Measurements from ENCODE around the gene SHD. TPM values are rescaled to one million over a fixed set of nuclear protein-coding genes. Genes with fewer than 3 reads are reported as not detected.

Gene SHD
- total and polyA plus RNA-seq, 2 donors (not counting 3 experiments of a cell fraction or from before 2014, with no cell fraction given) = not detected

GRCh38 chr19:4246767-4247593 lies 32.1 kb upstream of the SHD start, which contains the start of gene YJU2:
YJU2 (plus strand) TSS chr19:4247080; CDS start chr19:4247147, 67 bp downstream.
- DNase-seq (ENCODE audit: low read depth, low spot score) (peak; percentile 99), FAIRE-seq (peak; percentile 99)
- Histone ChIP-seq H3K9me1 (replicated peaks; ENCODE audit: control insufficient read depth, extremely low read depth, insufficient read depth, low read length) (no peaks in the 10 kb centered on the region), H2AFZ (ENCODE audit: low read depth, low read length) (peak within 1 kb of the TSS; percentile 79), H3K36me3 (ENCODE audit: control insufficient read depth in 2 of 2, extremely low read depth in 1 of 2, insufficient read depth in 2 of 2, low read length in 2 of 2) (peaks cover 8 to 14% of the 10 kb centered on the region in 2 experiments), H3K4me3 (replicated peaks in 1 of 3; ENCODE audit: insufficient read depth in 1 of 3, low read depth in 1 of 3, low read length in 3 of 3) (peak within 1 kb of the TSS; percentile 43 to 86 (median 75)), H3K27ac (ENCODE audit: insufficient read depth, low read depth, low read length) (peak within 1 kb of the TSS; percentile 97), H3K9ac (replicated peaks; ENCODE audit: extremely low read depth, insufficient read depth, low read length) (peak within 1 kb of the TSS; percentile 97), H4K20me1 (replicated peaks; ENCODE audit: control insufficient read depth, extremely low read depth, insufficient read depth, low read length) (no peaks in the 10 kb centered on the region), H3K27me3 (ENCODE audit: control insufficient read depth in 2 of 2, insufficient read depth in 2 of 2, low read length in 2 of 2) (no peaks in the 10 kb centered on the region), H3K9me3 (replicated peaks; ENCODE audit: control insufficient read depth, insufficient read depth, low read length) (no peaks in the 10 kb centered on the region), H3K79me2 (ENCODE audit: control insufficient read depth, insufficient read depth, low read length) (peaks cover 3% of the 10 kb centered on the region), H3K4me1 (ENCODE audit: control insufficient read depth, extremely low read depth, insufficient read depth, low read length) (no peaks in the 10 kb centered on the region), H3K4me2 (ENCODE audit: insufficient read depth, low read length) (peak within 1 kb of the TSS; percentile 59)
- dilution Hi-C loops (cut with MboI; ENCODE audit: extremely low pct_ligation_motif_present, low sequenced_read_pairs) = no loop called here
- CTCF ChIA-PET = interaction anchor here (0.7 to 1.6 kb wide), 12 partner anchors 13 to 387 kb away, joined by 3 to 9 read pairs (median 3); no protein-coding TSS in a partner anchor
- TF ChIP-seq GATA2 (IDR thresholded peaks at IDR 0.05; ENCODE audit: insufficient read depth, insufficient read length, low read depth, low read length) (no peak), JUN (IDR thresholded peaks at IDR 0.05; ENCODE audit: borderline replicate concordance, insufficient read depth, insufficient read length, low read depth) (no peak), MYC (IDR thresholded peaks at IDR 0.05; ENCODE audit: low read depth, low read length) (peak; percentile 90), MAX (IDR thresholded peaks at IDR 0.05; ENCODE audit: insufficient read depth, insufficient read length) (peak; percentile 62), CTCF (IDR thresholded peaks at IDR 0.05; ENCODE audit: extremely low read depth in 1 of 2, insufficient read depth in 1 of 2, low read depth in 1 of 2, low read length in 2 of 2) (peak; percentile 44 to 56), POLR2AphosphoS5 (IDR thresholded peaks at IDR 0.05; ENCODE audit: insufficient read depth, low read depth, low read length) (peak; percentile 60), FOS (IDR thresholded peaks at IDR 0.05; ENCODE audit: borderline replicate concordance, insufficient read depth, low read length) (no peak), POLR2A (IDR thresholded peaks at IDR 0.05; ENCODE audit: low read depth, low read length) (peak; percentile 59), EZH2 (IDR thresholded peaks at IDR 0.05; ENCODE audit: borderline replicate concordance, low read depth, low read length, severe bottlenecking) (no peak)
- POLR2A ChIA-PET = interaction anchor here (0.6 to 1.3 kb wide), 2 partner anchors 95 to 133 kb away, joined by 3 to 6 read pairs; partner anchors contain the start of gene MPND
- intact Hi-C loops (cut with micrococcal nuclease) = loop anchor here (1.0 kb wide), 1 partner anchor 153 kb away; the partner anchor contains the start of gene SH3GL1
- TSS peak; percentile 91 for BruUV-seq (replicated peaks)
